K562 (cell line): ENCODE measurements around the gene NUP107. TPM values are rescaled to one million over a fixed set of nuclear protein-coding genes. Genes with fewer than 3 reads are reported as not detected.

Experiments used
- BCL6 ChIP-seq: fragments of 250-450 bp; sonication (Bioruptor Pico); IDR thresholded peaks from 2 replicates; pipeline ENCODE4 v1.4.0; 2020
- CBX3 ChIP-seq, 2 experiments: IDR thresholded peaks; 1 replicate in 1 of 2; 2 replicates in 1 of 2; pipeline ENCODE4 v1.6.1; 2012; ENCODE audit warnings: inconsistent platforms in 2 of 2, low read length in 2 of 2, borderline replicate concordance in 1 of 2, control low read depth in 1 of 2
- COPS2 ChIP-seq: fragments of 450-650 bp; conservative IDR thresholded peaks from 2 replicates; pipeline ENCODE4 v1.6.1; 2016; ENCODE audit warnings: mild to moderate bottlenecking, moderate library complexity
- EHMT2 ChIP-seq: fragments of 450-650 bp; IDR thresholded peaks from 2 replicates; pipeline ENCODE4 v1.6.1; 2018; ENCODE audit warnings: antibody characterized with exemption
- ERF ChIP-seq: fragments of 450-650 bp; formaldehyde crosslinking; IDR thresholded peaks from 2 replicates; pipeline ENCODE4 v1.4.0; 2020; ENCODE audit warnings: mild to moderate bottlenecking, mixed read lengths
- ETV6 ChIP-seq, 3 experiments: fragments of 150-350 bp in 1 of 3; sonication (generic) in 1 of 3; formaldehyde crosslinking in 1 of 3; IDR thresholded peaks; 2 replicates each; pipeline versions ENCODE4 v1.6.1 to v1.8.0; 2014 to 2022; ENCODE audit warnings: borderline replicate concordance in 2 of 3, low read depth in 2 of 3, antibody characterized with exemption in 1 of 3, low read length in 1 of 3, mild to moderate bottlenecking in 1 of 3, missing genetic modification reagents in 1 of 3
- FOXA3 ChIP-seq, 2 experiments: fragments of 450-650 bp in 1 of 2; sonication (generic) in 1 of 2; formaldehyde crosslinking; IDR thresholded peaks in 1 of 2; conservative IDR thresholded peaks in 1 of 2; 2 replicates each; pipeline versions ENCODE4 v1.4.0 to v1.8.0; 2020 to 2022; ENCODE audit warnings: mild to moderate bottlenecking in 2 of 2, missing genetic modification reagents in 1 of 2
- GATAD2A ChIP-seq: fragments of 450-650 bp; IDR thresholded peaks from 2 replicates; pipeline ENCODE4 v1.6.1; 2017
- HDGF ChIP-seq: fragments of 450-650 bp; IDR thresholded peaks from 2 replicates; pipeline ENCODE4 v1.6.1; 2016
- HMGN3 ChIP-seq: IDR thresholded peaks from 2 replicates; pipeline ENCODE4 v1.6.1; 2011; ENCODE audit warnings: borderline replicate concordance, low read depth, mild to moderate bottlenecking, mixed read lengths, low read length; ENCODE audit not compliant: insufficient read length; ENCODE audit errors: extremely low read depth
- IRF2 ChIP-seq: sonication (generic); formaldehyde crosslinking; IDR thresholded peaks from 2 replicates; pipeline ENCODE4 v1.8.1; 2022; ENCODE audit warnings: mild to moderate bottlenecking, missing genetic modification reagents
- KDM5B ChIP-seq: fragments of 200-600 bp; sonication (generic); IDR thresholded peaks from 2 replicates; pipeline ENCODE4 v1.6.1; 2012; ENCODE audit warnings: low read depth, mild to moderate bottlenecking, moderate library complexity, low read length, control low read depth, inconsistent platforms; ENCODE audit not compliant: insufficient replicate concordance
- MAZ ChIP-seq, 2 experiments: fragments of 450-650 bp in 1 of 2; sonication (generic) in 1 of 2; formaldehyde crosslinking; IDR thresholded peaks in 1 of 2; conservative IDR thresholded peaks in 1 of 2; 2 replicates each; pipeline versions ENCODE4 v1.4.0 to v1.5.0; 2020; ENCODE audit warnings: mild to moderate bottlenecking in 1 of 2, missing genetic modification reagents in 1 of 2
- MTA3 ChIP-seq: fragments of 450-650 bp; formaldehyde crosslinking; IDR thresholded peaks from 2 replicates; pipeline ENCODE4 v1.6.1; 2017; ENCODE audit warnings: mild to moderate bottlenecking, borderline replicate concordance
- NCOA6 ChIP-seq: fragments of 450-650 bp; IDR thresholded peaks from 2 replicates; pipeline ENCODE4 v1.6.1; 2017; ENCODE audit warnings: mild to moderate bottlenecking
- POLR2B ChIP-seq: fragments of 450-650 bp; IDR thresholded peaks from 2 replicates; pipeline ENCODE4 v1.6.1; 2018; ENCODE audit warnings: low read depth; ENCODE audit not compliant: partially characterized antibody
- PTBP1 ChIP-seq: fragments of 200-400 bp; formaldehyde crosslinking; IDR thresholded peaks from 2 replicates; pipeline ENCODE4 v1.6.1; 2017; ENCODE audit warnings: low read depth, low read length
- RHOXF2B ChIP-seq: fragments of 250-450 bp; sonication (Bioruptor Pico); conservative IDR thresholded peaks from 2 replicates; pipeline ENCODE4 v1.5.1; 2021
- SAP30 ChIP-seq: fragments of 200-600 bp; sonication (generic); IDR thresholded peaks from 2 replicates; pipeline ENCODE4 v1.6.1; 2012; ENCODE audit warnings: borderline replicate concordance, low read depth, mild to moderate bottlenecking, moderate library complexity, low read length, control low read depth, inconsistent platforms; ENCODE audit not compliant: insufficient read depth, poor library complexity, severe bottlenecking
- SETDB1 ChIP-seq: IDR thresholded peaks from one replicate; pipeline ENCODE4 v1.6.1; 2012; ENCODE audit warnings: low read length, control low read depth, inconsistent platforms
- SMAD4 ChIP-seq: fragments of 250-450 bp; sonication (Bioruptor Pico); conservative IDR thresholded peaks from 2 replicates; pipeline ENCODE4 v1.8.0; 2021; ENCODE audit warnings: inconsistent platforms, mild to moderate bottlenecking, moderate library complexity
- SMARCA5 ChIP-seq: fragments of 450-650 bp; IDR thresholded peaks from 2 replicates; pipeline ENCODE4 v1.6.1; 2016
- ZNF165 ChIP-seq: fragments of 250-450 bp; sonication (Bioruptor Pico); IDR thresholded peaks from 2 replicates; pipeline ENCODE4 v1.4.0; 2020; ENCODE audit warnings: borderline replicate concordance
- ZNF384 ChIP-seq: IDR thresholded peaks from 2 replicates; pipeline ENCODE4 v1.6.1; 2012; ENCODE audit warnings: low read depth, low read length, improper control_type of control experiment
- ZNF408 ChIP-seq: fragments of 250-450 bp; sonication (Bioruptor Pico); IDR thresholded peaks from 2 replicates; pipeline ENCODE4 v1.4.0; 2020; ENCODE audit warnings: low read depth, mild to moderate bottlenecking, moderate library complexity
- ZNF444 ChIP-seq: fragments of 250-450 bp; sonication (Bioruptor Pico); IDR thresholded peaks from 2 replicates; pipeline ENCODE4 v1.4.0; 2020; ENCODE audit warnings: mild to moderate bottlenecking, moderate library complexity
- polyA plus RNA-seq, 8 experiments: library from polyadenylated mRNA; depleted of rRNA in 4 of 8; stranded (reverse) in 5 of 8; unstranded in 3 of 8; fragments of >200 nt; fragmentation: Nextera tagmentation in 2 of 8; fragmentation: Illumina TruSeq in 1 of 8; extraction: Ambion mirVana in 2 of 8; extraction: Trizol in 1 of 8; gene quantifications; 2 replicates each; pipeline versions ENCODE4 v1.2.1 to v1.2.3, GENCODE V29; 2011 to 2014; ENCODE audit warnings: inconsistent platforms in 1 of 8, missing spikeins in 1 of 8
- total RNA-seq, 7 experiments: library from RNA; depleted of rRNA in 6 of 7; stranded (reverse); fragments of >200 nt in 6 of 7; fragmentation: Illumina TruSeq in 2 of 7; extraction: Trizol in 2 of 7; gene quantifications; 2 replicates each; pipeline versions ENCODE4 v1.2.1 to v1.2.3, GENCODE V29; 2011 to 2021; ENCODE audit warnings: low replicate concordance in 1 of 7
- TF ChIP-seq, protein P1 (sequence below): IDR thresholded peaks from 3 replicates; pipeline ENCODE4 v1.6.1; 2011; ENCODE audit warnings: borderline replicate concordance, mild to moderate bottlenecking; ENCODE audit not compliant: insufficient read length, insufficient read depth
- TF ChIP-seq, protein P2 (sequence below): fragments of 250-450 bp; sonication (Bioruptor Pico); IDR thresholded peaks from 2 replicates; pipeline ENCODE4 v1.8.0; 2022; ENCODE audit warnings: inconsistent platforms, mild to moderate bottlenecking, moderate library complexity, borderline replicate concordance

Gene NUP107
- total and polyA plus RNA-seq, 9 of the 15 experiments (the other 6 are each of a cell fraction or from before 2014, with no cell fraction given): 129 to 277 (median 199) TPM

GRCh38 chr12:68745904-68746571 is 59.3 kb downstream of the NUP107 start, which contains the start of gene SLC35E3 (continued):
- TF ChIP-seq SMARCA5: no peak
- no peak for TF ChIP-seq ERF (CRISPR knock-in tag)
- TF ChIP-seq, protein P1, sequence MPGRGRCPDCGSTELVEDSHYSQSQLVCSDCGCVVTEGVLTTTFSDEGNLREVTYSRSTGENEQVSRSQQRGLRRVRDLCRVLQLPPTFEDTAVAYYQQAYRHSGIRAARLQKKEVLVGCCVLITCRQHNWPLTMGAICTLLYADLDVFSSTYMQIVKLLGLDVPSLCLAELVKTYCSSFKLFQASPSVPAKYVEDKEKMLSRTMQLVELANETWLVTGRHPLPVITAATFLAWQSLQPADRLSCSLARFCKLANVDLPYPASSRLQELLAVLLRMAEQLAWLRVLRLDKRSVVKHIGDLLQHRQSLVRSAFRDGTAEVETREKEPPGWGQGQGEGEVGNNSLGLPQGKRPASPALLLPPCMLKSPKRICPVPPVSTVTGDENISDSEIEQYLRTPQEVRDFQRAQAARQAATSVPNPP: no peak
- TF ChIP-seq SAP30: peak; percentile 57
- TF ChIP-seq MAZ (CRISPR knock-in tag; conservative IDR thresholded peaks at IDR 0.05 in 1 of 2, IDR thresholded peaks at IDR 0.05 in 1 of 2): peak; percentile 60 to 85
- no peak for TF ChIP-seq CBX3 (IDR thresholded peaks at IDR 0.05; ENCODE audit: borderline replicate concordance in 1 of 2, low read length in 2 of 2)
- peak; percentile 52; the same call in 1 of the 2 replicates for TF ChIP-seq NCOA6
- TF ChIP-seq RHOXF2B (CRISPR knock-in tag): no peak
- TF ChIP-seq SMAD4: peak; percentile 20; the same call in 1 of the 2 replicates
- no peak for TF ChIP-seq ZNF384
- no peak for TF ChIP-seq ZNF444 (CRISPR knock-in tag)
- TF ChIP-seq MTA3: 0 out of 2 replicates have a peak, but pooled peaks have one; percentile 44
- TF ChIP-seq POLR2B: peak; percentile 88
- TF ChIP-seq KDM5B: peak; percentile 72
- peak; percentile 97 for TF ChIP-seq HMGN3
- TF ChIP-seq FOXA3 (CRISPR knock-in tag; conservative IDR thresholded peaks at IDR 0.05 in 1 of 2, IDR thresholded peaks at IDR 0.05 in 1 of 2): 0 out of 4 replicates have a peak, but pooled peaks of 1 of the 2 experiments have one; percentile 37
- TF ChIP-seq ZNF165 (CRISPR knock-in tag): no peak
- no peak for TF ChIP-seq PTBP1
- no peak for TF ChIP-seq ETV6 (IDR thresholded peaks at IDR 0.05; ENCODE audit: borderline replicate concordance in 1 of 2, low read depth in 2 of 2, low read length in 1 of 2)
- no peak for TF ChIP-seq ETV6 (CRISPR knock-in tag; IDR thresholded peaks at IDR 0.05; ENCODE audit: borderline replicate concordance)
- TF ChIP-seq SETDB1: peak; percentile 32
- no peak for TF ChIP-seq COPS2
- TF ChIP-seq GATAD2A: no peak
- no peak for TF ChIP-seq HDGF
- no peak for TF ChIP-seq IRF2 (CRISPR knock-in tag)
- TF ChIP-seq EHMT2: no peak
- TF ChIP-seq ZNF408: no peak
- TF ChIP-seq, protein P2, sequence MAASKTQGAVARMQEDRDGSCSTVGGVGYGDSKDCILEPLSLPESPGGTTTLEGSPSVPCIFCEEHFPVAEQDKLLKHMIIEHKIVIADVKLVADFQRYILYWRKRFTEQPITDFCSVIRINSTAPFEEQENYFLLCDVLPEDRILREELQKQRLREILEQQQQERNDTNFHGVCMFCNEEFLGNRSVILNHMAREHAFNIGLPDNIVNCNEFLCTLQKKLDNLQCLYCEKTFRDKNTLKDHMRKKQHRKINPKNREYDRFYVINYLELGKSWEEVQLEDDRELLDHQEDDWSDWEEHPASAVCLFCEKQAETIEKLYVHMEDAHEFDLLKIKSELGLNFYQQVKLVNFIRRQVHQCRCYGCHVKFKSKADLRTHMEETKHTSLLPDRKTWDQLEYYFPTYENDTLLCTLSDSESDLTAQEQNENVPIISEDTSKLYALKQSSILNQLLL (CRISPR knock-in tag): no peak
- TF ChIP-seq BCL6 (CRISPR knock-in tag): no peak
